Heart right ventricle (tissue), 16 donors: Measurements from ENCODE around the gene HSPBP1. TPM values are rescaled to one million over a fixed set of nuclear protein-coding genes. Genes with fewer than 3 reads are reported as not detected.

ENCODE experiments used
- ATAC-seq, 8 donors: fragments of 200-7000 bp; cut with Tn5 transposase; one replicate each; pipeline ENCODE4 v1.9.1; 2020; ENCODE audit warnings: mild to moderate bottlenecking in 8 of 8, moderate library complexity in 8 of 8, moderate number of reproducible peaks in 1 of 8
- DNase-seq, 2 donors: peaks; one replicate each; pipeline ENCODE4 v3.0.0-alpha.2; 2020
- H3K27ac ChIP-seq, 10 donors: fragments of 200-600 bp; sonication (generic) in 2 of 10; one replicate each; pipeline versions ENCODE4 v1.5.0 to v1.8.0; 2020 to 2022; ENCODE audit warnings: mild to moderate bottlenecking in 3 of 10
- H3K27me3 ChIP-seq, 7 donors: fragments of 200-600 bp; one replicate each; pipeline ENCODE4 v1.8.0; 2021 to 2022; ENCODE audit warnings: mild to moderate bottlenecking in 2 of 7
- H3K36me3 ChIP-seq, 9 donors: fragments of 200-600 bp; sonication (generic) in 1 of 9; one replicate each; pipeline versions ENCODE4 v1.5.0 to v1.8.0; 2020 to 2022; ENCODE audit warnings: mild to moderate bottlenecking in 2 of 9
- H3K4me1 ChIP-seq, 9 donors: fragments of 200-600 bp; sonication (generic) in 1 of 9; one replicate each; pipeline versions ENCODE4 v1.5.0 to v1.8.0; 2020 to 2022; ENCODE audit warnings: mild to moderate bottlenecking in 4 of 9
- H3K4me3 ChIP-seq, 10 donors: fragments of 200-600 bp; sonication (generic) in 2 of 10; one replicate each; pipeline versions ENCODE4 v1.5.0 to v1.8.0; 2020 to 2022; ENCODE audit warnings: mild to moderate bottlenecking in 7 of 10, moderate library complexity in 2 of 10
- H3K9me3 ChIP-seq, 11 donors: fragments of 200-600 bp in 10 of 11; sonication (generic) in 2 of 11; one replicate each; pipeline versions ENCODE4 v1.5.0 to v1.8.0; 2013 to 2022; ENCODE audit warnings: mild to moderate bottlenecking in 2 of 11, control low read depth in 1 of 11, moderate library complexity in 1 of 11
- CTCF ChIP-seq, 9 donors: fragments of 200-600 bp; sonication (generic) in 2 of 9; IDR thresholded peaks; one replicate each; pipeline versions ENCODE4 v1.5.0 to v1.8.0; 2021 to 2022; ENCODE audit warnings: antibody characterized with exemption in 9 of 9, mild to moderate bottlenecking in 5 of 9, moderate library complexity in 1 of 9
- WGBS, 2 donors: extraction: QIAGEN DNeasy Blood & Tissue Kit; methylation state at CpG; one replicate each; pipeline ENCODE4 v1.1.7; 2013; ENCODE audit warnings: inconsistent platforms in 1 of 2; 5-methylcytosine and 5-hydroxymethylcytosine counted together
- intact Hi-C, 10 donors: fragments of 100-400 bp; cut with DNase I; formaldehyde crosslinking; loops; one replicate each; pipeline versions ENCODE4 v1.11.1 to v1.14.2; 2022
- polyA plus RNA-seq, 2 donors: library from polyadenylated mRNA; stranded (reverse); fragments of 200-250 nt; gene quantifications; one replicate each; pipeline ENCODE4 v1.2.3, GENCODE V29; 2013
- total RNA-seq, 10 donors: library from RNA; stranded (reverse); fragmentation: NEBNext Ultra II Directional in 3 of 10; extraction: Animal tissue kit (Norgen Biotek cat#: 25700) in 3 of 10; gene quantifications; one replicate each; pipeline versions ENCODE4 v1.2.1 to v1.2.4, GENCODE V29; 2021 to 2023
- donor health status: Arrhythmogenic right ventricular cardiomyopathy.
- donor health status: ischemic (EF 13 %, LVEDD 7.1; RV severe dilation, severe dysfunction).
- donor health status: healthy with polysubstance abuse.
- donor health status: DM: no; HTN: yes; CAD: no.
- donor health status: DM: no; HTN: no; CAD: no.
- donor health status: ischemic (EF 25% LVEDD 6.9; RV normal size, moderate dysfunction).
- donor health status: ischemic (EF 25% LVEDD 5.7; RV mildly dilated, moderate dysfunction).
- donor health status: healthy.
- donor health status: DM: yes; HTN: yes; CAD: no.
- donor health status: Ischemic cardiomyopathy.
- donor health status: ischemic (EF 35%, LVEDD 5.7; RV mildly dilated, moderate dysfunction).
- donor health status: nonischemic (EF 11% LVEDD 7.7; RV severe dilation, severe dysfunction).
- donor health status: DM: yes; HTN: yes; CAD: no.
- donor health status: PGD.
- donor health status: ischemic (EF 29% LVEDD 5.4; RV normal size, mild dysfunction).
- donor health status: nonischemic (EF 23%, LVEDD 6.1; RV moderate dilation, normal function).

HSPBP1 gene
- total and polyA plus RNA-seq, 12 donors: 26.7 to 83.7 (median 32.6) TPM

DNA sequence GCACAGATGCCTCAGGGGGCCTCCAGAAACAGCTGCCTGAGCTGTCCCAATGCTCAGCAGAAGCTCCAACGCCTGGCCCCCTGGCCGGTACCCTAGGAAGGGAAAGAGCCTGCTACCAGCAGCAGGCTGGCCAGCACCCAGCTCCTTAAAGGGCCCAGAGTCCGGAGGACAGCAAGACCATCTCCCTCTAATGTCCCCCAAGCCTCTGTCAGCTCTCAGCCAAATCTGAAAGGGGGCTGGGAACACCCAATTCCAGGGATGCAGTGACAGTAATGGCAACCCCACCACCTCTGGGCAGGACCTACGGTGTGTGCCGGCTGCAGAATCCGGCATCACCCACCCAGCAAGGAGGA is 25.3 kb downstream of the HSPBP1 start:
- H3K4me3 ChIP-seq: peak overlapping the region in 6 of 10 donors; percentile 19 to 95 (median 33)
- intact Hi-C loops: no loop called here

DNA sequence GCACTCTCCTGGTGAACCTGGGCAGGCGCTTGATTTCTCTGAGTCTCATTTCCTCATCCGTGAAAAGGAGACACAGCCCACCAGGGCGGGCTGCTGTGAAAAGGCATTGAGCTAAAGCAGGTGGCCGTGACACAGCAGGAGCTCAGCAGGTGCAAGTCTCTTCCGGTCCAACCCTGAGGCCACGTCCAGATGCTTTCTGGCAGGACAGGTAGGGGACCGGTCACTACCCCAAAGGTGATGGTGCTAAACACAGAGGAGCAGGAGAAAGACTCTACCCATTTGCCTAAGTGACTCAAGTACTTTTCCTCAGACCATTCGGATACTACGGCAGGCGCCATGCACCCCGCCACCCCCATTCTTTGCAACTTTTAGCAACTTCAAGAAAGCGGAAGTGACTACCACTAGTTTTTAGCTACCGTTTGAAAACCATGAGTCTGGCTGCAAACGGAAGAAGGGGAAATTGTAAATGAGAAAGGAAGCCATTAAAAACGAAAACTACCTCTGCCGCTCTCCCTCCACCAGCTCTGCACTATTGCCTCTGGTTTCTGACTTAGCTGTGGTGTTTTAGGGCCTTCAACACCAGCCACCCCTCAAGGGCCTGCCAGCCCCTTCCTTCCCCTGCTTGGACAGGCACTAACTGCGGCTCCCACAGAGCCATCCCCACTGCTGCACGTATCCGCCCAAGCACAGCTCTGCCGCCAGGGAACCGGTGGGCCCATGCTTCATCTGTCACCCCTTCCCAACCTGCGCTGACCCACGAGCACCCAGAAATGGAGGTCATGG is 25.9 kb downstream of the HSPBP1 start:
- ATAC-seq (no peak), DNase-seq (no peak)
- peaks cover 0 to 20% (median 0%) of the 10 kb centered on the region in 9 donors for H3K36me3 ChIP-seq
- peaks cover 9 to 85% (median 63%) of the 10 kb centered on the region in 9 donors for H3K4me1 ChIP-seq
- H3K4me3 ChIP-seq: peak overlapping the region in 6 of 10 donors; percentile 19 to 95 (median 33)
- 73% methylated on average over 23 of the region's 23 CpGs for WGBS, 2 donors
- peak overlapping the region in 7 of 10 donors; percentile 15 to 98 (median 53) for H3K27ac ChIP-seq
- H3K27me3 ChIP-seq: no peaks in the 10 kb centered on the region
- intact Hi-C loops: no loop called here
- H3K9me3 ChIP-seq: no peaks in the 10 kb centered on the region
- no peak for TF ChIP-seq CTCF (IDR thresholded peaks at IDR 0.05)

More for the DNA sequence above, 25.3 kb downstream of the HSPBP1 start:
- Histone ChIP-seq H3K4me1 (peaks cover 10 to 83% (median 61%) of the 10 kb centered on the region in 9 donors), H3K27ac (peak overlapping the region in 7 of 10 donors; percentile 15 to 98 (median 53)), H3K36me3 (peaks cover 0 to 18% (median 0%) of the 10 kb centered on the region in 9 donors), H3K27me3 (no peaks in the 10 kb centered on the region), H3K9me3 (no peaks in the 10 kb centered on the region)
- DNase-seq (no peak), ATAC-seq (no peak)
- WGBS, 2 donors: 65% methylated on average over 6 of the region's 6 CpGs
- TF ChIP-seq CTCF (IDR thresholded peaks at IDR 0.05): no peak

- H3K4me1 ChIP-seq: peaks cover 13 to 94% (median 73%) of the 10 kb centered on the region in 9 donors
- peak overlapping the region in 1 of 10 donors; percentile 95 for H3K4me3 ChIP-seq
- no peak for DNase-seq
- peaks cover 0 to 28% (median 0%) of the 10 kb centered on the region in 9 donors for H3K36me3 ChIP-seq
- ATAC-seq: no peak
- no peaks in the 10 kb centered on the region for H3K9me3 ChIP-seq
- WGBS, 2 donors: 85 to 86% methylated on average over 21 of the region's 21 CpGs
- intact Hi-C loops: no loop called here
- TF ChIP-seq CTCF (IDR thresholded peaks at IDR 0.05): no peak
- peak overlapping the region in 2 of 10 donors; percentile 20 to 98 for H3K27ac ChIP-seq
- no peaks in the 10 kb centered on the region for H3K27me3 ChIP-seq
These were observed 26.9 kb downstream of the HSPBP1 start for GRCh38 chr19:55252760-55253663.
